SIG-M5 (cell line): ENCODE measurements around the gene GUCY2F.

Source experiments
- DNase-seq: peaks from one replicate; lab custom pipeline; 2025; lab: John Stamatoyannopoulos, UW

GUCY2F gene

DNA sequence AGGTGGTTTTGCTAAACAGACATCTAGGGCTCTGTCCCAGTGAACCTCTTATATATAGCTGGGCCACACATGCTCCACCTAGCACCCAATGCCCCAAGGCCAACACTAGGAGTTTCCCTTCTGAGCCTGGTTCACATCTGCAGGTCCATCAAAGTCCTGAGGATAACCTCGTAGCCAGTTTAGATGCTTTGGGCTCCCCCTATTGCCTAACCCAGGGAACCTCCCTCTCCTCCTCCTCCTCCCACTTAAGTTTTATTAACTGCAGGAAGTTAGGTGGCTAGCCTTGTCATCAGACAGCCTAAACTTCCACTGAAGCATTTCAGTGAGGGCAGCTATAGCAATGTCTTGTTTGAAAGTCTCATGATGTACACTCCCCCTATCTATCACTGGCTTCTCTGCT, 88.0 kb downstream of the GUCY2F start:
- no peak for DNase-seq

DNA sequence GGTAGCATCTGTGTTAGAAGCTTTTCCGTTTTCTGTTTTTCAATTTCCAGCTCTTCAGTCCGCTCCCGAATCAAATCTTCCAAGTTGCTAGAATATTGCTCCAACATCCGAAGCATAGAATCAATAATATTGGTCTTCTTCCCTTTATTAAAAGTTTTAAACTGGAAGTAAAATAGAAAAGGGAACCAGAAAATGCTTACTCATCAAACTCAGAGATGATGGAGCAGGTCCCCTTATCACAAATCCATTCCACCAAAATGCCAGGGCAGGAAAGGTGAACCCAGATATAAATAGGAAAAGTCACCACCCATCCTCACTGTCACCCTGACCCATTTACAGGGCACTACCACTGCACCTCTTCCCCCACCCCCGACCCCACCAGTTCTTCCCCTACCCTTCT, 89.0 kb downstream of the GUCY2F start:
- DNase-seq = no peak

DNA sequence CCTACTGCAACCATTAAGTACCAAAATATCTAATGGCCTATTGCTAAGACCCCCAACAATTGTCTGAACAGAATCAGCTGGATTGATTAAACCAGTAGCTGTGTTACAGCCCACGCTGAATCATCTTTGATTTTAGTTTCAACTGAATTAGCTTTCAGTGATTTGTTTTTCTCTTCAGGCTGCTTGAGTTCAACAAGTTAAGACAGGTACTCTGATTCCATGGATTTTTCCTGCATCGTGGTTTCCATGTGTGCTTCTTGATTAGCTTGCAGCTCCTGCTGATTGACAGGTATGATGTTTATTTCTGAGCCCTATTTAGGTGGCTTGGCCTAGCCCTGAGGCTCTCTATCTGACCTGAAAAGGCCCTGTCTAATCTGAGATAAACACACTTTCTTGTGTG, 91.3 kb downstream of the GUCY2F start:
- no peak for DNase-seq

DNA sequence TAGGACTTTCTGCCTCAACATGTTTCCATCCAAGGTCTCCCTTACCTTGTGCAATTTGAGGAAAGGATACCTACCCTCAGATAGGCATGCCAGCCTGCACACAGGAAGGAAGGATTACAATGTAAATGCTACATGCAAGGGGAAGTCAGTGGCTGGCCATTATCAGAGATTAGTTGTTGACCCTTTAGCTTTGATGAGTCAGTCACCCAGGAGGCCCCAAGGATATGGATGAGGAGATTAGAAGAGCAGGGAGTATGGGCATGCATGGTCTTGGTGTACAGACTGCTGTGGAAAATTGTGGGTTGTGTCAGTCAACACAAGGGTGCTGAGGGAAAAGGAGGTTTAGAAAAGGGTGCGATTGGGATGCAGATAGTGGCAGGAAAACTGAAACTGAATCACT, 92.0 kb downstream of the GUCY2F start:
- no peak for DNase-seq

DNA sequence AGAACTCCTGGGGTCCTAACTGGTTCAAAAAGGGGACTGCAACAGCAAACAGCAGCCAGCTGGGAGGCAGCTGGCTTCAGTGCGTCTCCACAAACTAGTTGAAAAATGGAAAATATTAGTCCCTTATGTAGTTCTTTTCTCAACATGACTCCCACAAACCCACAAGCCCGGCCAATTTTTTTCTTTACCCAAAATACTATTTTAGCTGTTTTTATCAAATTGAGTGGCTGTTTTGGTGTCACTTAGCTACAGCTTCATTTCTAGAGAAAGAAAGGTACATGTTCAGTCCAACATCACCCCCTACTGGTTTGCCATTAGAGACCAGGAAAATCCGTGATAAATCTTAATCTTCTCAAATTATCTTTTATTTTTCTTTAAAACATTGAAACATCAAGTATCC, 97.2 kb downstream of the GUCY2F start:
- DNase-seq = no peak

DNA sequence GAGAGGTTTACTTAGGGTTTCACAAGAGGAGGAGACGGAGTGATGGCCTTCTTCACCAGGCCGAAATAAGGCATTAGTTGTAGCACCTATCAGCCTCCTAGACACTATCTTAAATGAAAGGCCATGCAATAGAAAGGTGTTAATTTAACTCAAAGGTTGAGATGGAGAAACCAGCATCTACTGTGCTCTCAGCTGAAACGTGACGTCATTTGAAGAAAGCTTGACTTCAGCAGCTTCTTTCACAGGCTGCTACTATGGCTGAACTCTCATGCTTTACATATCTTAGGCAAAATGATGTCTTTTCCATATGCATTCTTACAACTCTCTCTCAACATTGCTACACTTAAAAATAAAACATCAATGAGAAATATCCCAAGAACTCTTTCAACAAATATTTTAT, 99.6 kb downstream of the GUCY2F start:
- no peak for DNase-seq

DNA sequence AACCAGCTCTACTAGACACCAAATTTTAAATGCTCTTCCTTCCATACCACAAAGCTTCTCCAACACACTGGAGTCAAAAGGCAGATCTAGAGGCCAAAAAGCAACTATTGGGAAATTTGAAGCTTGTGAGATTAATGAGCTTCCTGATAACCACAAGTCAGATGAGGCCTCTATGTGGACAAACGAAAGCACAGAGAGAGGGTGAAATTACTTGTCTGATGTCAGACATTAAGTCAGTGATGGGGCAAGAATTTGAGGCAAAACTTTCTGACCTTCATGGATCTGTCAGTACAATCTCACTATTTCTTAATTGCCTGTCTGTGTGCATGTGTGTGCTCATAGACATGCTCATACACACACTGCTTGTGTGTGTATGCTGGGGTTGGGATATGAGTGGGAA, 103.6 kb downstream of the GUCY2F start:
- DNase-seq = no peak

DNA sequence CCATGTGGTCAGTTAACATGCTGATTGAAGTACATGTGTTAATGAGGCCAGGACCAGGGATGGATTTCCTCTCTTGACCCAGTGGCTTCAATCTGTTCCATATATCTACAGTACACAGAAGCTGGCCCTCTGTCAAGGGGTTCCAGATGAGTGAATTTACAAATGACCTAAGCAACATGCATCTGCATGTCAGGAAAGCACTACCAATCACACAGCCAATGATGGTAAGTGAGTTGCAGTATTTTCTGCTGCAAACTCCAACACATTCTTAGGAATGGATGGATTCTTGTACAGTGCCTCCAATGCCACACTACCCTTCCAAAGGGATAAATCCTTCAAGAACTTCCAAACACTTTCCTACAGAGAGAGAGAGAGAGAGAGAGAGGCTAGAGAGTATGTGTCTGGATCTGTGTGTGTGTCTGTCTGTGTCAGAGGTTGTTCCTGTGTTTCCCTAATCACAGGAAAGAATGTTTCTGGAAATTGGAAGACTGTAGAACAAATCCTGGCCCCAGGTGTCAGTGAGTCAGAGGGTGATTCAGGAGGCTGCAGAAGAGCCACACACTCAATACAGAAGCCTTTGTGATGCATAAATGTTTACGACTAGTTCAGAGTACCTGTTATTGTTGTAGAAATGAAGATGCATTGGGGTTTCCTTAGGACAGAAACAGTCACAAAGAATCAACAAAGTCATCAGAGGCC, 107.5 kb downstream of the GUCY2F start:
- DNase-seq = no peak

DNA sequence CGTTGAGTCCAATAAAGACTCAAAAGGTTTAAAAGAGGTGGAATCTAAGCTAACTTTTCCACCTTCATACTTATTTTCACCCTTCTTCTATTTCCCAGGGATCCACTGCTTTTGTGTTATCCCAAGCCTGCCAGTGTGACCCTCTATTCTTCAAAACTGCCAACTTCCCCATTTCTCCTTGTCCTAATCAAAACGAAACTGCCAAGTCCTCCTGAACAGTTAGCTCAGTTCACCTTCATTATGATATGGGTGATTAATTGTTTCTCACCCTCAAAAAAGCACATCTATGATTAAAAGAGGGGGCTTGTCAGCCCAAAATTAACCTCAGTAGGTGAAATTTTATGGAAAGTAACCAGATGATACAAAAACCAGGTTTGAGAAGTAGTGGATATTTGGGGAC, 108.4 kb downstream of the GUCY2F start:
- DNase-seq = no peak

DNA sequence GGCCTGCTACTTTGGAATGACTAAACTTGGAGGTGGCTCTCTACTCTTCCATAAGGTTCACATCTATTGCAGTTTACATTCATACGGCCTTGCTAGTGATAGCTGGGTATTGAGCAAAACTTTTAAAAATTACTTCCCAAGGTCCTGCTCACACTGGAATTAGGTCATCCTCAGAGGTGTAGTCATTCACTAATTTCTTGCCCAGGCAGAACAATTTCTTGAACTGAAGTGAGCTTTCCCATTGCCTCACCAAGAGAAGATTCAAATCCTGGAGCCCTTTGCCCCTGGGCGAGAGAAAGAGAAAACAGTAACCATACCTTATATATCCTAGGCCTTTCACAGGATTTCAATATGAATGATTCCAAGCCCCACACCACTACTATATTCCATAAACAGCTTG, 109.2 kb downstream of the GUCY2F start:
- no peak for DNase-seq

DNA sequence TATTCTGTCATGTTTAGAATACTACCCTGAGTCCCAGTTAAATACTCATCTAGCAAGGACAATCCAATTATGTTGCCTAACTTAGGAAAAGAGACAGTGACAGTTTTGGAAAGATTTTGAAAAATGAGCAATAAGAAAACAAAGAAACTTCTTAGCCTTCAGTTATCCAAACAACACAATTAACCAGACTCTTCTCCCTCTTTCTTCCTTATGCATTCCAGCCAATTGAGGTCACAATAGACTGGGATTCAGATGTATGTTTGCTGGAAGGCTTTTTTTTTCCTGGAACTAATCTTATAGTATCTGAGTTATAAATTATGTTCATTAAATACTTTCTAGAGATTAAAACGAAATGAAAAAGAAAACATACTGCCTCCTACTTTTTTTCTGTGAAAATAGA, 109.6 kb downstream of the GUCY2F start:
- no peak for DNase-seq

DNA sequence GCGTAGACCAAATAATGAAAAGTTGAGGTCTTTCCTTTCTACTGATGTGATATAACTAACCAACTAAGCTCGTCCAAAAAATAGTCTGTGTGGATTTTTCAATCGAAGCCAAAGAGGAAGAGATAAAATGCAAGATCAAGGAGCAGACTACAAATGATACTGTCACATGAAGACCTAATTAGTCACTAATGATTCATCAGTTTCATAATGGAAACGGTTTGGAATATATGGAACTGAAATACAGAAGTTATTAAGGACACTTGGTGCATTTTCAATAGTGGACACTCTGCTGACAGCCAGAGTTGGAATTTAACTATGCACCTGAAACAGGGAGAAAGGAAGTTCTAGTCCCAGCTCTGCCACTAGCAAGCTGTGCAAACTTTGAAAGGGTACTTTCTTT, 119.8 kb downstream of the GUCY2F start:
- no peak for DNase-seq

DNA sequence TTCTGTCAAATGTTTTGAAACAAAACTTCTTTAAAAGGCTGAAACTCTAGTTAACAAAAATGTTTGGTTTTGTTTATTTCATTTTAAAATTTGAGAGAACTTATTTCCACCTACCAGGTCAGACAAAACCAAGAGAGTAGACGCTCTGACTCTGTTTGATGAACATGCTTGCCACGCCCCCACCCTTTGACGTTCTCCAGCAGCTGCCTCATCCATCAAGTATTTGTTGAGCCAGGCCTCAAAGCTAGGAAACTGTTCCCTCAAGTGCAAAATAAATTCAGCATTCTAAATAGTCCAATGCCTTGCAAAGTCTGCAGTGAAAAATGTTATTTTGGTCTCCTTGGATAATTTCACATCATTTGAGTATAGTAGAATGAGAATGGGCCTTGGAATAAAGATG, 121.6 kb downstream of the GUCY2F start:
- no peak for DNase-seq

DNA sequence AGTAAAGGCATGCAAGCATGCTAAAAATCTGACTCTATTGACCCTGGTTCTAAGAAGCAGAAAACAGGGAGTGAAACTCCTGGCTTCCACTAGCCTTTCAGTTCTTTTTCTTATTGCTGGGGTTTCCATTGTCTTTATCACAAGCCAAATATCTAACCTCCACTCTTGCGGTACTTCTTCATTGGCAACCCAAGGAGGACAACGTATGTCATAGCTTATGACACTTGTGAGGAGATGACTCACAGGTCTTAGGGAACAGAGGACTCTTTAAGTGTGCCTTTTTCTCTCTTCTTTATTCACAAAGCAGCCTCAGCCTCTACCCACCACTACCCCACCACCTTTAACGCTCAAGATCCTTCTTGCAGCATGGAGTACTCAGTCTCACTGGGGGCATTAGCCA, 124.2 kb downstream of the GUCY2F start:
- DNase-seq = no peak

DNA sequence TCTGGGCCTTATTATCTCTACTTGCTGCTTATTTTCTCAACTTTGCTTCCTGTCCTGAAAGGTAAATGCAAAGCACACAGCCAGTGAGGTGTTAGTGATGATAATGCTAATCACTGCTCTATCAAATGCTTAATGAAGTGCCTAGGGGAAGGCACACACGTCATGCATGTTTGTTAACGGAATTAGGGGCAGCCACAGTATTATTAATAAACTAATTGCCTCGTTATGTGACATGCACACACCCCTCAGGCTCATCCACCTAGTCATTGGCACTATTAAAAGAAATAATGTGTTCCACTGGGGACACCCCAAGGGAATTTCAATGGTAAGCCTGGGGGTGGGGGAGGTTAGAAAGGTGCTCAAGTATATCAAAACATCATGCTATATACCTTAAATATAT, 125.2 kb downstream of the GUCY2F start:
- no peak for DNase-seq

DNA sequence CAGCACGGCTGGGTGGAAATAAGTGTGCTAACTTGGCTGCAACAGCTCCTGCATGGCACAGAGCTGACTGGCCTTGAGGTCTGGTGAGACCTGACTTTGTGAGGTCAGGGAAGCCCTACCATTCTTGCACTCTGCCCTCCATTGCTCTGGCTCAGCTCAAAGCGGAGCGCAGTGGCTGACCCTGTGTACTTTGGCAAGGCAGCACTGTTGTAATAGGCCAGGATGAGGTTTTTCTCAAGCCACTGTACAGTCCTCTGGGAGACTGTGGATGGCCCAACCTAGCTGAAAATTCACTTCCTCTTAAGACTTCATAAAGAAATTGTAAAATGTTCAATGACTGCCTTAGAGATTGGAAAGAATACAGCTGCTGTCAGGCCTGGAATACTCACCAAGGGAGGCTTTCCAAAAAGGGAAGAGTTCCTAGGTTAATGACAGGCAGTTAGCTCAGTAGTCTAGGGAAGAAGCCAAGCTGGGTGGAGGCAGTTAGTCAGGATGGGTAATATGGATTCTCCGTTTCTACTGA, 129.8 kb downstream of the GUCY2F start:
- no peak for DNase-seq

DNA sequence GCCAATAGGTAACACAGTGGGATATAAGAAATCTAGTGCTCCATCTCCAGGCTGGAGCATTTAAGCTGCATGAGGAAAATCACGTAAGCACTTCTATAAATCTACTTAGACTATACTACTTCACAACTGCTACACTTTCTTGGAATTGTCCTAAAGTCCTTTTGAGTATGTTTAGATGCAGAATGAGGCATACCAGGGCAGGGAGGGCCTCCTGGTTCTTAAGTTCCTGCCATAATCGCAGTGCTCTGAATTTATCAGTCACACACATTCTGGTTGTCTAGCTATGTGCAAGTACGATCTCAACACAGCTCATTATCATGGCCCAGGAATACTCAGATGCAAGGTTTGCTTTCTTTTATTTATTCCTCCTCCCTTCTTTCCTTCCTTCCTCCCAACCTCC, 130.3 kb downstream of the GUCY2F start:
- DNase-seq = no peak

DNA sequence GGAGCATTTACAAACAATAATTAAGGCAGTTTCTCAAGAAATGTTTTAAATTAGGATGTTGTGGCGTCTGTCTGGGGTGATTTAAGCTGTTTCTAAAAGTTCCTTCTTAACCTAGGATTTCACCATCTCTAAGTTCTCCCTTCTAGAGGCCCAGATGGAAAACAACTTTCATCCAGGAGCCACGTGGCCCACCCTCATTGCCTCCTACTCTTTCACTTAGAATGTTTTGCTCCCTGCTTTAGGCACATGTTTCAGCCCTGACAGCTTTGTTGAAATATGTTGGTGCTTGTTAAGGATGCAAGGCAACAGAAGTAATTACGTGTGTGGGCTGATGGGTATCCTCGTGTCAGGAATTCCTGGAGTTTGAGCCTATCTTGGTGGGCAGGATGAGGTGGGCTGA, 131.3 kb downstream of the GUCY2F start:
- no peak for DNase-seq

DNA sequence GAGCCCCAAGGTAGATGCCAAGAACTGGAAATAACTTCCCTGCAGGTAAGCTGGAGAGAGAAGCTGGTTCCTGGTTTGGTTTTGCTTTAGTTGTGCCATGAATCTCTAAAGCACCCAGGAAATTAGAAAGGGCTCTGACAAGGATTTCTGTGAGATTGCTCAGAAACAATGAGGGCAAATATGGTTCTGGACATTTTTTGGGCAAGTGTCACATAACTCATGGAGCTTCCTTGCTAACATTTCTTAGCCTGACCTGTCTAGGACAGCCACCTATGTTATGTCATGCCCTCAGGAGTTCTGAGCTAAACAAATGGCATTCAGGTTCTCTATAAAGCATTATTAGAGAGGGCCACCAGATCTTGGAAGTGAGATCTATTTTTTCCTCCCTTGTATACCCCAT, 131.8 kb downstream of the GUCY2F start:
- no peak for DNase-seq

DNA sequence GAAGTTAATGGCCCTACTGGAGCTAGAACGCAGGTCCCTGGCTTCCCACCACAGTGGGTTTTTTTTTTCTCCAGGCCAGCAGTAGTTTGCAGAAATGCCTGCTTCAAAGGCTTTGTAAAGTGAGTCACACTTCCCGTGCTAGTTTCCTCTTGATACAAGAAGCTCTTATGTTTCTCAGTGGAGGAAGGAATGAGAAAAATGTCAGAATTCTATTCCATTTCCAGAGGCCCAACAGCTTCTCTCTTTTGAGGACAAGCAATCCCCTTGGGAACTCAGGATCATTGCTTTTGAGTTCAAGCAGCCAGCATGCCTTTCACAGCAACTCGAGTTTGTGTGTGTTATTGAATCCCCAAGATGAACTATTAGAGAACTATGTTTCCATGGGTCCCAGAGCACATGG, 134.3 kb downstream of the GUCY2F start:
- DNase-seq = no peak

DNA sequence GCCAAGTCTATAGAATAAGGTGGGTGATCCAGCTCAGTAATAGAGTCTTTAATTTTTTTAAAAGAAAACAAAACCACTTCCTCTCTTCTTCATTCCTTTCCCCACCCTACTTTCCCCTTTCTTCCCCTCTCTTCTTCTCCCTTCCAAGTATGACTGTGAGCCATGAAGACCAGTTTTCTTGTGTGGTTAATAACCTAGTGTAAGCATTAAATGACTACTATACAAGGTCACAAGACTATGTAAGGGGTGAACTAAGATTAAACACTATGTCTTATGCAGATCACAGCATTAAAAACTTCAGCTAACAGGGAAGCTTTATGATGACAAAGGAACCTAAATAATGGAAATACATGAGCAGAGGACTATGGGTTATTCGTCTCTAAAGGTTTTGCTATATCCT, 135.4 kb downstream of the GUCY2F start:
- no peak for DNase-seq

DNA sequence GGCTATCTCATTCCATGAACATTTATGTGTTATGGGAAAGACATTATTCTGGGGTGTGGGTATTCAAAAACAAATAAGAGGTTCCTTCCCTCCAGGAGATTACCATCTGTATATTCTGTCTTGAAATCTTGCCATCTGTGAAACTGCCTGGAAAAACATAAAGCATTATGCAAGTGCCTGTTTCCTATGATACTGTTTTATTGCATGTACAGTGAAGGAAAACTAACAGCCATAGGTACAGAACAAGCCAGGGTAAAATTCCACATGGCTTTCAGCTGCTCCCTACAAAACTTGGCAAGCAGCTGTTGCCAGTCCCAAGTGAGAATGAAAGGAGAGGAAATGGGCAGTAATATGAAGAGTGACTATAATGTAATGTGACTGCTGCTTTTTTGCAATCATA, 136.0 kb downstream of the GUCY2F start:
- no peak for DNase-seq

DNA sequence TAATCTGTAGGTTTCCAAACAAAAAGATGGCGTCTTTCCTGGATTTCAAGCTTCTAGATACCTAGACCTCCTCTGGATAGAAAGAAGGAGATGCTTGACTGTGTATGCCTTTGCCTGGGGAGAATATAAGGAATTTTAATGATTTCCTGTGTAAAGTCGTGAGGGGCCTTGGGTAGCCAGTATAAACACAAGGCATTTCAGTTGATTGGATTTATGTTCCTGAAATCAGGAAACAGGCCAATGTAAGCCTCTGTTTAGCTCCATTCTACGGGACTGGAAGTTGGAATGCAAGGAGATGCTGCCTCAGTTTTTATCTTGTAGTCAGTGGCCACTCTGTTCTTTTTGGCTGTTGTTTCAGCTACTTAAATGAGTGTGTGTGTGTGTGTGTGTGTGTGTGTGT, 137.2 kb downstream of the GUCY2F start:
- DNase-seq = no peak

DNA sequence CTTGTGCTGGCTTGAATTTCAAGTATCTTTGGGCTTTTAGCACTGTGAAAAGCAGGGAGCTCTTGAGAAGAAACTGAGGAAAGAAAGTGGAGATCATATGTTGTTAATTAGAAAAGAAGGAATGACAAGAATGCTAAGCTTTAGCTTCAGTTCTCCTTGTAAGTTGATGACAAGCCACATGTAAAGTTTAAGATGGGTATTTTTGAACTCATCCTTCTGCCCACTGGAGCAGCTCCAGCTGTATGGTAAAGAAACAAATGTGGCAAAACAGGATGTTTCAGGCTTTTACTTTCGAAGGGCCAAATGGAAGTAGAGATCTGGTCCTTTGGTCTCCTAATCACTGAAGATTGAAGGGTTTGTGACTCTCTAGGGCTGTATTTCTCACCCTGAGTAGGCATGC, 137.8 kb downstream of the GUCY2F start:
- DNase-seq = no peak

DNA sequence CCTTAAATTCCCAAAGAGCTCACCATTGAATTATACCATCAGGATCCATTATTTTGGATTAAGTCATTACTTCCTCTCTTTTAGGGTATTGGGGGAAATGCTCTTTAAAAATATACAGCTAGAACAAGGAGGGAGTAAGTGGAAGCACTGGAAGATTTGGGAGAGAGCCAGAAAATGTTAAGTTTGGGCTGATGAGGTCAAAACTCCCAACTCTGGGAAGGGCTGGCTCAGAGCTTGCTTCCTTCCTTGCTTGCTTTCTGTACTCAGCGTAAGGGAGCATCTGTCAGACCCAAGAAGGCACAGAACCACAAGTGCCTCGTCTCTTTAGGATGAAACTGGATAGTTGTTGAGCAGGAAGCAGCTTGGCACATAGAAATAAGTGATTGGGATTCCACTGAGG, 138.2 kb downstream of the GUCY2F start:
- DNase-seq = no peak
